Ramos (cell line): ENCODE measurements around the gene PTPA.

ENCODE experiments used
- in situ Hi-C: fragments of 300-500 bp; cut with MboI; formaldehyde crosslinking; loops from one replicate; pipeline ENCODE4 v1.14.3; 2022; ENCODE audit warnings: low sequenced_read_pairs; ENCODE audit not compliant: unreplicated experiment

PTPA gene

GRCh38 chr9:129080601-129081387 lies 30.4 kb upstream of the PTPA start, which contains the start of gene DOLPP1:
TSS of gene DOLPP1 (plus strand) at chr9:129081111. CDS start at chr9:129081132, 21 bp downstream.
- in situ Hi-C loops = no loop called here

GRCh38 chr9:129081388-129081904 lies 29.8 kb upstream of the PTPA start:
- in situ Hi-C loops = no loop called here

GRCh38 chr9:129084087-129084486 lies 27.1 kb upstream of the PTPA start:
- in situ Hi-C loops = no loop called here

- in situ Hi-C loops = no loop called here
Observed at GRCh38 chr9:129089246-129089645, 22.0 kb upstream of the PTPA start.

DNA sequence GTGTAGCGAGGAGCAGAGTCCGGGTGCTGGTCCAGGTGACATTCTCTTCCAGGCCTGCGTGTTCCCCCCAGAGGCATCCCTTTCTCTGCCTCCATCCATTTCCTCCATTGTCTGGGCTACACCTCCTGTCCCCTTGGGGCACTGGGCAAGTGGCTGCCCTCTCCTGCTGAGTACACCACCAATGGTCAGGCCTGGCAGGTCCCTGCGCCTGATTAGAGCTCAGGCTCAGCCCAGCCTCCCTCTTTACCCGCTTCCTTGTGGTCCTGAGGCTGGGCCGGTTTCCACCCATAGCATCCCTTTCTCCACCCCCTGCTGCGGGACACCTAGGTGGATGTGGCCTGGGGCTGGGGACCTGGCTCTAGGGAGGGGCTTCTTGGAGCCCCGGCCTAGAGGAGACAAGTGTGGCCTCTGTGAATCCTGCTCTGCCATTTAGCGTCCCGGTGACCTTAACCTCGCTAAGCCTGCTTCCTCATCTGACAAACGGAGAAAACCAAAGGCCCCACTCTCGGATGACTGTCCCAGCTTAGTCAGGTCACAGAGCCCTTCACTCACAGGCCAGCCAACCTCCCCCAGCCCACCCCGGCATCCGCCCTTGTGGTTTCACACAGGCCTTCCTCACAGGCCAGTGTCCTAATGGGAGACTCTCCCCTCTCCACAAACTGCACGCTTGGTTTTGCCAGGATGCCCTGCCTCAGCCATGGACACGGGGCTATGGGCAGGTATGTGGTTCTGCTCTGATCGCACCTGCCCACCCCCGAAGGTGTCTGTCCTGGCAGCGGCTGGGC lies 17.4 kb upstream of the PTPA start:
- in situ Hi-C loops = no loop called here

DNA sequence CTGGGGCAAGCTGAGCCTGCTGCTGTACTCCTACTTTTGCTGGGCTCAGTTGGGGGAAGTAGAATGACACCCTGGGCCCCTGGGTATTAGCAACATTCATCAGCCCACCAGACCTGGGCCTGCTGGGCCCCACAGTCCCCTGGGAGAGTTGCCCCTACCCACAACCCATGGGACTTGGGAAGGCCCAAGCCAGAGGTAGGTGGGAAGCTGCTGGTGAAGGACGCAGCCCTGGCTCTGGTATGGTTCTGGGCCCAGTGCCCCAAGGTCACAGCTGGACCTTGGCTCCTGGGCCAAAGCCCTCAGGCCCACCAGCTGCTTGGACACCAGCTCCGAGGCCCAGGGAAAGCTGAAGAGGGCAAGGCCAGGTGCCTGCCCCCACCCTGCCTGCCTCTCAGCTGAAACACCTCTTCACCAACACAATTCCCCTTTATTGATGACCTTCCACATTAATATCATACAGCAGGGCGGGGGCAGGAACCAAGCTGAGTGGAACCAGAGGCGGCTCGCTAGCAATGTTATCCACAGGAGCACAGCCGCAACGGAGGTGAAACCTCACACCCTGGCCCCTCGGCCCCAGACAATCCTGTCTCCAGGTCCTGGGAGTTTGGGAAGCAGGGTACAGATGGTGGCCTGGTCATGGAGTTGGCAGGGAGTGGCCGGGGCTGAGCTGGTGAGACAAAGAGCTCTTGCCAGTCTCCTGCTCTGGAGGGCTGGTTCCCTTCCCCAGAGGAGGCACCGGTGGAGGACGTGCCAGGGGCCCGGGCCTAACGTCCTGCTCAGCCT lies 16.6 kb upstream of the PTPA start:
- in situ Hi-C loops = no loop called here

DNA sequence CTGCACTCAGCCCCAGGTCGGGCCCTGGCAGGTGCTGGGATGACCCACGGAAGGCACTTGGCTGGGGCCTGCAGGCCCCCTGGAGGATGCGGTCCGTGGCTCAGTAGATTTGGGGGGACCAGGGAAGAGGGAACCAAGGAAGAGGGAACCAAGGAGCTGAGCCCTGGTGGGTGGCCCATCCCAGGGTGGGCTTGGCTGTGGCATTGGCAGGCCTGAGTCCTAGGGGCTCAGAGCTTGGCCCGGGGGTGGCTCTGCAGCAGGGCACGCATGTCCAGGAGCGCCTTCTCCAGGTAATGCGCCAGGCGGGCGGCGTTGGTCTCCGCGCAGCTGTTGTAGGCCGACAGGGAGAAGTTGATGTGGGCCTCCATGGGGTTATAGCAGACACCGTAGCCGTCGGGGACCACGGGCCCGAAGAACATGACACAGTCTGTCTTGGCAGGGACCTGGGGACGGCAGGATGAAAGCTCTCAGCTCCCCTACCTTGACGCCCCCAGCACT lies 16.0 kb upstream of the PTPA start:
- in situ Hi-C loops = no loop called here

GRCh38 chr9:129095908-129096307 lies 15.3 kb upstream of the PTPA start:
- in situ Hi-C loops = no loop called here

GRCh38 chr9:129097671-129098306 lies 13.4 kb upstream of the PTPA start:
- in situ Hi-C loops = no loop called here

DNA sequence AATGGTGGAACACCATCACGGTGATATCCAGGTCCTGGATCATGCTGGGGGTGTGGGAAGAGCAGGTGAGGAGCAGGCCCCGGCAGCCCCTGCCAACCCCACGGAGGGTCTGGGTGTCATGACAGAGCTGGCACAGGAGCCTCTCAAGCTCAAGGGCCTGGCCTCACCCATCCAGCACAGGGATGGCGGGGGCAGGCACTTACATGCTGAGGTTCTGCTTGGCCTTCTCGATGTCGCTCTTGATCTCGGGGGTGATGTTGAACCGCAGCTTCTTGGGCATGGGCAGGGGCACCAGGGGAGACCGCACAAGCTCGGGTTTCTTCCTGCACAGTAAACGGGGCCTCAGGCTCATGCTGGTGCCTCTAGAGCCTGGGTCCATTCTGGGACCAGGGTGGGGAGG lies 12.9 kb upstream of the PTPA start:
- in situ Hi-C loops = no loop called here

DNA sequence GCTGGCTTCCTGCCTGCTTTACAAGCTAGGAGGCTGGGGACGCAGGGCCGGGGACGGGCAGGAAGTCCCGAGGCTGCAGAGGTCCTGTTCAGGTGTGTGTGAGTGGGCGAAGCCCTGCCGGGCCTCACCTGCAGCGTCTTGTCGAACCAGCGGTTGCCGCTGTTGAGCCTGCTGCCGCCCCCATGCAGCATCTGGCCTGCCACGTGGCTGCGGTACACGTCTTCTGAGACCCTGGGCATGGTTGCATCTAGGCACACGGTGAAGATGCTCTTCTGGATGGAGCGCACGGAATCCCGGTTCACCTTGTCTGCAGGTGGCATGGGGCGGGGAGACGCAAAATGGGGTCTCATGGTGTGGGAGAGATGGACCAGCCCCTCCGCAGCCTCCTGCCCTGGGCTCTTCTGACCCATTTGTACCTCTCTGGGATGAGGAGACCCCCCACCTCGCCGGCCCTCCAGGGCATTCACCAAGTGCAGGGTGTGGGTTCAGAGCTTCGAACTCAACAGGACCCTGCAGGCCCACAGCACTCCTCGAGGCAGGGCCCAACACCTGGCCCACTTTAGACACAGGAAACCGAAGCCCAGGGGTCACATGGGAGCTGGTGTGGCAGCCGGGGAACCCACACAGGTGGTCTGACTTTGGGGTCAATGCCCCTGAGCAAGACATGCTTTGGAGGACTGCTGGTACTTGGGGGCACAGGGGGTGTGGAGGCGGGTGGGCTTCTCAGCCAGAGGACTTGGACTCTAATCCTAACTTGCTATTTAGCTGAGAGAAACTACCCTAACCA lies 10.6 kb upstream of the PTPA start:
- in situ Hi-C loops = no loop called here

DNA sequence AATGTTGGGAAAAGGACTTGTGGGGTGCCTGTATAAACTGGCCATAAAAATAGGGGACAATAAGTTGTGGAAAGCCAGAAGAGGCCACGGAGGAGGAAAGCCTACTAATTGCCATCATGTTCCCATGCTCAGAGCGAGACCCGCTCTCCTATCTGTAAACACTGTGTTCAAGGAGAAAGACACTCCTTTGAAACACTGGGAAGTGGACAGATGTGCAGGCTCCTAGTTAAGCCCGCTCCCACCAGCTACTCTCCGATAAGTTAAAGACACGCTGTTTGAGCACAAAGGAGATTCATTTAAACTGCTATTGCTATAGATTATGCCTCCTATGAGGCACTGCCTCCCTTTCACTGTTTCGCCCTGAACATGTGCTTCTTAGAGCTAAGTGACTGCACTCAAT lies 9.9 kb upstream of the PTPA start:
- in situ Hi-C loops = no loop called here

- in situ Hi-C loops = no loop called here
Observed at GRCh38 chr9:129102095-129102525, 9.1 kb upstream of the PTPA start.

GRCh38 chr9:129102791-129103594 lies 8.2 kb upstream of the PTPA start:
- in situ Hi-C loops = no loop called here

GRCh38 chr9:129103595-129103965 lies 7.6 kb upstream of the PTPA start:
- in situ Hi-C loops = no loop called here

DNA sequence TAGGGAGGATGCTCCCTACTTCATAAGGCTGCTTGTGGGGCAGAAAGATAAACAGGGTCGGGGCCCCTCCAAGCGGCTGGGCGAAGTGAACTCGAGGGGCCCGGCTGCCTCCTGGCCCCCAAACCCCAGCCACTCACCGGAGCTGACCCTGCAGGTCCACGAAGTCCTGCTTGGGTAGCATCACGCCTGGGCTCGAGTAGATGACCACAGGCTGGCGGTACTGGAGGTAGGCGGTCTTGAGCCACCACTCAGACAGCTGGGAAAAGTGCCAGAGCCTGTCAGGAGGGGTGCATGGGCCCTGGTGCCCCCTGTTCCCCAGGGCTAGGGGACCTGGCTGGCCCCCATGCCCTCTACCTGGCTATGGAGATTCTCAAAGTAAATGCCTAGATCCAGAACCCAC lies 7.2 kb upstream of the PTPA start:
- in situ Hi-C loops = no loop called here

DNA sequence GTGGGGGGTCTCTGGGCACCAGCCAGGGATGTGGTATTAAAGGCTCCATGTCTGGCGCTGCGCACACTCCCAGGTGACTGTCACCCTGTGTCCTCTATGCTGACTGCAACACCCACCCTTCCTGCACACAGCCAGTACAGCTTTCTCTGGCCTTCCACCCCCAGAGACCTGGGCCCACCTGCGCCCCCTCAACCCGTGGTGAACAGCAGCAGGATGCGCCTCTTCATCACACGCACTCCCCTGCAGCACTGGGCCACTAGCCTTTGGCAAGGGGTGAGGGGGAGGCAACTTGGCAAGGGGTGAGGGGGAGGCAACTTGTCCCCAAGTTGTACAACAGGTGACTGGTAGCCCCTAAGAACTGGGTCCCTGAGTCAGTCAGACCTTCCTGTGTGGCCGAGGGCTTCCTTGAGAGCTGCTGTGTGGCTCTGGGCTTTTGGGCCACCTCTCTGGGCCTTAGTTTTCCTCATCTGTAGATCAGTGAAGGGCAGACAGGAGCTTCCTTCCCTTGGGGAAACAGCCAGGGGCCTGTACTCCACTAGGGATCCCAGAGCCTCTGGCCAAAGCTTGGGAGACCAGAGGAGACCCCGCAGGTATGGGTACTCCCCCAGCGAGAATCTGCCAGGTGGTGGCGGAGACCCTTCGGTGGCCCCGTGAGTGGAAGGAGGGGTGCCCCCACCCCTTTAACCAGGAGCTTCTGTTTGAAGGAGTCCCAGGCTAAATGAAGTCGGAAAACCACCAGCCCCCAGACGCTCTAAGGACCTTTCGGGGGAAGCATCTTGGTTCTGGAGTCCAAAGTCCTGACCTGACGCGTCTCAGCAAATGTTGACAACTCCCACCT lies 5.1 kb upstream of the PTPA start:
- in situ Hi-C loops = no loop called here

DNA sequence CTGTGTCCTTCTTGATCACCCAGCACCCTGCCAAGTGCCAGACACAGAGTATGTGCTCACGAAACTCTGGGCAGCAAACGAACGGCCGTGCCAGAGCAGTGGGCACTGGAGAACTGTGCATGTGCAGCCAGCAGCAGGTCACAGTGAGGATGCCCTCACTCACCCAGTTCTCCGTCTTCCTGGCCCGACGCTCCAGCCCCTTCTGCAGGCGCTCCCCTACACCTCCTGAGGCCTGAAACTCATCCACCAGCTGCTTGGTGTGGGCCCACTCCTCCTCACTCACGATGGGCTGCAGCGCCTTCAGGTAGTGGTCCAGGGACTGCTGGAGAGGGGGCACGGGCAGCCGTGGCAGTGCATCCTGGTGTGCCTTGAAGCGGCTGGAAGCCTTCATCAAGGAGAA lies 3.6 kb upstream of the PTPA start:
- in situ Hi-C loops = no loop called here
